ENCODE results near the gene TMIGD2.
A peak's percentile ranks its signal among the peaks of the same experiment; 100 is the strongest.

TMIGD2 gene

GRCh38 chr19:4257025-4257424 is 45.2 kb downstream of the TMIGD2 start:
- TF ChIP-seq NFIC (IDR thresholded peaks at IDR 0.05) = no peak
- no peak for TF ChIP-seq ZBTB7A (IDR thresholded peaks at IDR 0.05; ENCODE audit: low read depth)
- no peak for TF ChIP-seq CEBPB (IDR thresholded peaks at IDR 0.05)
- no peak for TF ChIP-seq TEAD4 (IDR thresholded peaks at IDR 0.05)
- TF ChIP-seq EGR1 (IDR thresholded peaks at IDR 0.05) = no peak
- TF ChIP-seq EP300 (IDR thresholded peaks at IDR 0.05; ENCODE audit: borderline replicate concordance) = no peak

- TF ChIP-seq CEBPB (IDR thresholded peaks at IDR 0.05) = no peak
- TF ChIP-seq MAX (IDR thresholded peaks at IDR 0.05) = no peak
- TF ChIP-seq NFIC (IDR thresholded peaks at IDR 0.05) = no peak
- TF ChIP-seq CREB1 (IDR thresholded peaks at IDR 0.05; ENCODE audit: low read depth) = no peak
- 0 out of 2 replicates have a peak, but pooled peaks have one; percentile 28 for TF ChIP-seq YY1 (IDR thresholded peaks at IDR 0.05; ENCODE audit: low read depth)
- no peak for TF ChIP-seq EGR1 (IDR thresholded peaks at IDR 0.05)
- TF ChIP-seq TCF12 (IDR thresholded peaks at IDR 0.05; ENCODE audit: low read depth) = no peak
- TF ChIP-seq RAD21 (IDR thresholded peaks at IDR 0.05; ENCODE audit: low read depth) = no peak
These were observed 45.6 kb downstream of the TMIGD2 start for GRCh38 chr19:4256563-4256962.

- TF ChIP-seq EP300 (IDR thresholded peaks at IDR 0.05; ENCODE audit: borderline replicate concordance) = peak; percentile 33; the same call in 1 of the 2 replicates
- TF ChIP-seq REST (IDR thresholded peaks at IDR 0.05; ENCODE audit: low read depth) = no peak
- peak; percentile 83 for TF ChIP-seq TCF12 (IDR thresholded peaks at IDR 0.05; ENCODE audit: low read depth)
- TF ChIP-seq FOXM1 (IDR thresholded peaks at IDR 0.05; ENCODE audit: borderline replicate concordance, low read depth) = peak; percentile 69; the same call in 1 of the 2 replicates
- TF ChIP-seq TAF1 (IDR thresholded peaks at IDR 0.05; ENCODE audit: low read depth) = peak; percentile 37; the same call in 1 of the 2 replicates
- peak; percentile 60 for TF ChIP-seq TEAD4 (IDR thresholded peaks at IDR 0.05)
- TF ChIP-seq RAD21 (IDR thresholded peaks at IDR 0.05; ENCODE audit: low read depth) = peak; percentile 49
- TF ChIP-seq YY1 (IDR thresholded peaks at IDR 0.05; ENCODE audit: low read depth) = peak; percentile 85
- peak; percentile 95 for TF ChIP-seq MAX (IDR thresholded peaks at IDR 0.05)
- TF ChIP-seq CREB1 (IDR thresholded peaks at IDR 0.05; ENCODE audit: low read depth) = peak; percentile 92
- 0 out of 2 replicates have a peak, but pooled peaks have one; percentile 22 for TF ChIP-seq NFIC (IDR thresholded peaks at IDR 0.05)
- TF ChIP-seq CEBPB (IDR thresholded peaks at IDR 0.05) = 0 out of 2 replicates have a peak, but pooled peaks have one; percentile 2
- no peak for TF ChIP-seq ZBTB7A (IDR thresholded peaks at IDR 0.05; ENCODE audit: low read depth)
- TF ChIP-seq USF1 (IDR thresholded peaks at IDR 0.05) = peak; percentile 73
- no peak for TF ChIP-seq EGR1 (IDR thresholded peaks at IDR 0.05)
These were observed 55.2 kb downstream of the TMIGD2 start, which contains the start of gene YJU2 for GRCh38 chr19:4246767-4247593. Gene YJU2, plus strand, starts transcription at chr19:4247080. Its CDS starts 67 bp downstream, at chr19:4247147.

Measured in Ishikawa (cell line).